DMS53 treated with DMSO at 0.1 percent for 48 hours (cell line): ENCODE results near the gene SLC7A6.

ENCODE experiments used
- DNase-seq: peaks from one replicate; lab custom pipeline; 2025; ENCODE audit not compliant: unreplicated experiment; lab: John Stamatoyannopoulos, UW

The SLC7A6 gene

GRCh38 chr16:68264128-68265077 is at the start of gene SLC7A6:
TSS of gene SLC7A6 (plus strand) at chr16:68264526. CDS start at chr16:68274727, 10,201 bp downstream.
- peak; percentile 10 for DNase-seq

GRCh38 chr16:68214726-68215125 is 49.6 kb upstream of the SLC7A6 start:
- DNase-seq = no peak

DNA sequence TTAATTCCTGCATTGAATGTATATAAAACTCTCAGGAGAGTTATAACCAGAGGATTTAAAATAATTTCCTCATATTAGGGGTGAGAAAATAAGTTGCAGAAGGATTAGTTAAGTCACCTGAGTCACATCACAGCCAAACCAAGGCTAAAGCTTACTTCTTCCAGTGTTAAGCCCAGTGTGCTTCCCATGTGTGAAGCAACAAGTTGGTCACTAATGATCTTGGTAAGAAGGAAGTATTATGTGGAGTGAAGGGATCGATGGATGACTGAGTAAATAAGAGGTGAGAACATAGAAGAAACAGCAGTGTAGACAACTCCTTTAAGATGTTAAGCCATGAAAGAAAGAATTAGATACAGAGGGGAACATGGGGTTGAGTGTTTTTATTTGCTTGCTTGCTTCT is 49.0 kb upstream of the SLC7A6 start:
- no peak for DNase-seq

DNA sequence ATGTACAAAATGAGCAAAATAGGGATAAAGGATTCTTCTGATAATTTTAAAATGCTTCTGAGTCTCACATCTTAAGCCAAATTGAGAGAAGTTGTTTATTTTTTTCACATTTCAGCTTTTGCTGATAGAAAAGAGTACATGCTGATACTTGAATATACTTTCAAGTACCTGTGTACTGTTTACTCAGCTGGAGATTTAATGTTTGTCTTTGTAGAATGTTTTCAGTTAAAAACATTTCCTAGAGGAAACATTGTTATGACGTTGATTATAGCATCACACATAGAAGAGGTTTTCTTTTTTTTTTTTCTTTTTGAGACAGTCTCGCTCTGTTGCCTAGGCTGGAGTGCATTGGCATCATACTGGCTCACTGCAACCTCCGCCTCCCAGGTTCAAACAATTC is 48.1 kb upstream of the SLC7A6 start:
- DNase-seq = peak; percentile 37

- no peak for DNase-seq
These were observed 46.8 kb upstream of the SLC7A6 start for GRCh38 chr16:68217506-68217905.

- no peak for DNase-seq
These were observed 44.5 kb upstream of the SLC7A6 start for GRCh38 chr16:68219725-68220351.

DNA sequence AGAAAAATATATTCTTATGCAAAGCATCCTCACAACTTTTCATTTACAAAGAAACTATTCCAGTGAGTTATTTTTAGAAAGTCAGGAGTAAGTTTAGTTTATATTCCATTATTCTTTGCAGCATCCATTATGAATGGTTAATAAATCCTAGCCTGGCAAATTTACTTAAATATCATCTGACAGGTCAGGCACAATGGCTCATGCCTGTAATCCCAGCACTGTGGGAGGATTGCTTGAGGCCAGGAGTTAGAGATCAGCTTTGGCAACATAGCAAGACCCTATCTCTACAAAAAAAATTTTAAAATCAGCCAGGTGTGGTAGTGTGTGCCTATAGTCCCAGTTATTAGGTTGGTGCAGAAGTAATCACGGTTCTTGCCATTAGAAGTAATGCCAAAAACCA is 41.3 kb upstream of the SLC7A6 start:
- no peak for DNase-seq

DNA sequence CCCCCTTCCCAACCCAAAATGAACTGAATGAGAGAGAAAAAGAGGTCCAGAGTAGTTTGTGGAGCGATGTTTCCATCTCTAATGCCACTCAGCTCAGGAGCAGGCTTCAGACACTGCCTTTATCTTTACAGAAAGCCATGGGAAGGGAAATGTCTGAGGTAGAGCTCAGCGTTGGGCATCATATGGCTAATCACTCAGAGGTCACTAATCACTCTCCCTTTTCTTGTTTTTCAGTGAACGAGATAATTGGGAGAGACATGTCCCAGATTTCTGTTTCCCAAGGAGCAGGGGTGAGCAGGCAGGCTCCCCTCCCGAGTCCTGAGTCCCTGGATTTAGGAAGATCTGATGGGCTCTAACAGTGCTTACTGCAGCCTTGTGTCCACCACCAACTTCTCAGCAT is 38.2 kb upstream of the SLC7A6 start:
- DNase-seq = no peak

DNA sequence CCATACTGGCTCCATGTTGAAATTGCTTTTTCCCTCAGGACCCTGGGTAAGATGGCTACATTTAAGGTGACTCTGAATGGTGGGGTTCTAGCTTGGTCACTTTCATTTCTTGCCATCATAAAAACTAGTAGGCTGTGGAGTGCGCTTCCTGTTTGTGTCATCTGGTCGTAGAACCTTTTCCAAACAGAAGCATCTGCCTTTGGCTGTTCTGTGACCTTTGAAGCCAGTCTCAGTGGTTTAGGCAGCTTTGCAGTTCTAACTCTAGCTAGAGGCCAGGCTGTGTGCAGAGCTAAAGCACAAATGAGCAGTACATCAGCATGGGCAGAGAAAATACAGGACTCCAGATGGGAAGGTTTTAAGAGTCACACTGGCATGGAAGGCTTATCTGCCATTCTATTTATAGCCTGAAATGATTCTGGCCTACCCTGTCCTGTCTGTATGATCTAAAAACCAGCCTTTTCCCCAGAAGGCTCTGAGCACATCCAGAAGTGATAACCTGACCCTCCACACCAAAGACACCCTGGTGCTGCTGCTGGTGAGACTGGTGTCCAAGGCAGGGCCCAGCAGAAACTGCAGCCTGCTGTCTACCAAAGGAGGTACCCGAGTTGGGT is 37.0 kb upstream of the SLC7A6 start:
- peak; percentile 60 for DNase-seq

- DNase-seq = peak; percentile 16
These were observed 36.3 kb upstream of the SLC7A6 start for GRCh38 chr16:68227850-68228553.

DNA sequence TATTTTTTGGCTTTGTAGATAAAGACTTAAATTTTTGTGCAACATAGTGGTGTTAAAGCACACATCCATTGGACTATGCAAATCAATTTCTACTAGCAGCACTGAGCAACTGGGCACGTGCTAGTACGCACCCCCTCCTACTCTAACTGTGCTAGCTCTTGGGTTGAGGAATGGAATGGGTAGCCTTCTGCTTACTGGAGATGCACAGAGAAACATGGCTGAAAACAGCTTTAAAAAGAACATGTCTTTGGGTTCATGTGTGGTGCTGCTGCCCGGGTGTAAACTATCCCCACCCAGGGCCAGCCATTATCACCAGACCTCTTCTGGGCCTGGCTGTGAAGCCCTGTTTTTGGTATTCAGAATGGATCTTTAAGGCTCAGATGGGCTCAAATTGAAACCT is 35.7 kb upstream of the SLC7A6 start:
- DNase-seq = no peak

DNA sequence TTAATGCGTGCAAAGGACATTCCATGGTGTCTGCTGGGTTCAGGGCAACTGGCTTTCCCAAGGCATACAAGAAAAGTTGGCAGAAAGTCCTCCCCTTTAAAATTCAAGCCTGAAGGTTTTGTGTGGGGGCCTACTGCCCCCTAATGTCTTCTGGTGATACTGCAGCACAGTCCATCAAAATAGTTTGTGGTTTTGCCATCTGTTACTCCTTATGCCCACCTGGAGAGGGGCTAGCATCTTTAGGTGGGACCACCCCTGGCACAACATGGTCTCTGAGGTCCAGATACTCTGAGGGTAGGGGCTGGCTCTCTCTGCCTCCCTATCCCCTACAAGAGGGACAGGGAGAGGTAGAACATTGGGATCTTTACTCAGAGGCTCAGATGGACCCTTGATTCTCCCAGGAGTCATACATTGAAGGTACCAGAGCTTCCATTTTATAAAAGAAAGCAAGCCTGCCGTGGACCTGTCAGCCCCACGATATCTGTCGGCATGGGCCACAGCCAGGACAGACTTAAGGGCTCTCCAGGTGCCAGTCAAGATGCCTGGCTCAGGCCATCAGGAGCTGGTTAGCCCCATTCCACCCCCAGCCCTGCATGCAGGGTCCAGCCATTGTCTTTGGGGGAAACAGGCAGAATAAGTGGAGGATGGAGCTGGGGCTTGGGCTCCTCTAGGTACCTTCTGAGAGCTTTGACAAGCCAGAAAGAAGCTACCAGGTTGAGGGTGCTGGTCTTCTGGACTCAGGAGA is 34.7 kb upstream of the SLC7A6 start:
- peak; percentile 29 for DNase-seq

- no peak for DNase-seq
These were observed 34.2 kb upstream of the SLC7A6 start for GRCh38 chr16:68230176-68230571.

GRCh38 chr16:68230956-68231355 is 33.4 kb upstream of the SLC7A6 start:
- DNase-seq = no peak

DNA sequence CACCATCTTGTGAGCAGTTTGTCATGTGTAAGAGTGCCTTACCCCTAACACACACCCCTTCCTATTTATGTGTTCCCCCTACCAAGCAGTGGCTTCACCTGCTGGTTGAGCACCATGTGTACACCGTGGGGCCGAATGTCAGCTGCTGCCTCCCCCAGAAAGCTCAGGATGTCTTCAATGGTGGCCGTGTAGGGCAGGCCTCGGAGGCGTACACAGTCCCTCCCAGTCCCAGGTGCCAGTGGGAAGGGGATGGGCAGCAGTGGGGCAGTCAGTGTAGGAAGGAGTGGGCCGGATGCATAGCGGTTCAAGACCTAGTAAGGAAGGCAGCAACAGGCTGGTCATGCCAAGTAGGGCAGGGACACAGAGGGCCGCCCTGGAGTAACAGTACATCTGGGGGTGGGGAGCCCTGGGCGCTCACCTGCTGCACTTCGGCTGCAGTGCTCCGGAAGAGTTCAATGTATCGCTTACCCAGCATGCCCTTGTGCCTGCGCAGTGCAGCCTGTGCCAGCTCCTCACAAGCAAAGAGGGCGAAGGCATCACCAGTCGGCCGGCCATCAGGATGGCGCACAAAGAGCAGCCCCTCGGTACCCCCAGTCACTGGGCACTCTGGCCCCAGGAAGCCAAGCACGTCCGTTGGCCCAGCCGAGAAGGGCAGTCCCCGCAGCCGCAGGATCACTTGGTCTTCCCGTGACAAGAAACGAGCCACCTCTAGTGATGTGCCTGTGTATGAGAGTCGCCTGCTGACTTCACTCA is 32.8 kb upstream of the SLC7A6 start:
- no peak for DNase-seq

DNA sequence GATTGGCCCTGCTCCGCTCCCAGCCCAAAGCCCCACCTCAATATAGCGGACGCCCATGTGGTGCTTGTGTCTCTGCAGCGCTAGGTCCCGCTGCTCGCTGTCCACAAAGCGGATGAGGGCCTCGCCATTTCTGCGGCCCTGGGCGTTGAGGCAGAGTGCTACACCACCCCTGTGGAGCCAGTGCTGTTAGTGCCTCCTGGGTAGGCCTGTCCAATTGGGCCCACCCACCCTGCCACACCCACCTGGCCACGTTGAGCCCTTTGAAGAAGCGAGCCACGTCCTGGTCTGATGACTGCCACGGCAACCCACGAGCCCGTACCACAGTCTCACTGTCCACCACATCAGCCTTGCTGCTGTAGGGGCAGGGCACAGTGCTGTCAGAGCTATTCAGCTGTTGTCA is 32.0 kb upstream of the SLC7A6 start:
- no peak for DNase-seq

GRCh38 chr16:68233085-68233834 is 31.1 kb upstream of the SLC7A6 start:
- DNase-seq = no peak

- no peak for DNase-seq
These were observed 30.5 kb upstream of the SLC7A6 start for GRCh38 chr16:68233835-68234187.
